ENCODE data around the gene PAMR1. TPM values are rescaled to one million over a fixed set of nuclear protein-coding genes. Genes with fewer than 3 reads are reported as not detected.

PAMR1 gene
- total and polyA plus RNA-seq, 2 of the 8 experiments (the other 6 are each of a cell fraction or from before 2014, with no cell fraction given): 3.0 to 6.9 TPM

DNA sequence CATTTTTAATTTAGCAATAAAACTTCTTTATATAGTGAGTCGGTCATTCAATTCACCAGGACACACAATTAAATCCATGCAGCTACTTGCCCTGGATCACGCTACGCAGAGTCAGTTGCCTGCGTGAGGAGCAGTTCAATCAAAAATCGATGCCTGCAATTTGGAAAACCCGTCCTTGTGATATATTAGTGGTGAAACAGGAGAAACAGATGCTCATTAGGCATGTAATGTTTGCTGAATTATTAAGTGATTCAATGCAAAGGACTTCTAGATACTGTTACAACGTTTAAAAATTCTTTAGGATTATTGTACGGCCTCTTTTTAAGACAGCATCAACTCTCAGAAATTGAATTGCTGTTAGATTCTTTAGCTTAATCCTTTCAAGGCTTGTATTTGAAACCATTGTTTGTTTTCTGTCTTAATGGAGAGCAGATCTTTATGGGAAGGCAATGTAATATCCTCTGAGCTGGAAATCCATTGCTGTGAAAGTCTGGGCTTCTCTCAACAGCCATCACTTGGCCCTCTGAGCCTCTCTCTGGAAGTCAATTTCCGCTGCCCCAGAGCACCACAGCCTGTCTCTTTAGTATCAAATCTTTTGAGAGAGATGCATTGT, 20.1 kb upstream of the PAMR1 start:
- no peak overlapping the region for H3K4ac ChIP-seq (replicated peaks; ENCODE audit: insufficient read length, low read depth, low read length)
- H3K27me3 ChIP-seq (replicated peaks in 1 of 4; ENCODE audit: control insufficient read depth in 3 of 4, extremely low read depth in 1 of 4, insufficient read depth in 3 of 4, low read length in 3 of 4): no peaks in the 10 kb centered on the region; a peak in 2 of 7 replicates
- peaks cover 0 to 5% (median 1%) of the 10 kb centered on the region in 4 experiments; a peak in 2 of 7 replicates for H3K4me1 ChIP-seq (replicated peaks in 1 of 4; ENCODE audit: control insufficient read depth in 3 of 4, insufficient read depth in 4 of 4, low read length in 3 of 4)
- H3K27ac ChIP-seq (ENCODE audit: low read depth, low read length): no peak overlapping the region
- CTCF ChIA-PET (ENCODE audit: partially characterized antibody): interaction anchor here (0.9 to 1.3 kb wide), 2 partner anchors 10 to 20 kb away, joined by 3 to 4 read pairs; partner anchors contain the start of gene PAMR1
- H3K79me2 ChIP-seq (ENCODE audit: control insufficient read depth in 1 of 2, insufficient read depth in 2 of 2, low read length in 2 of 2): no peaks in the 10 kb centered on the region
- H3K9ac ChIP-seq (replicated peaks in 1 of 4; ENCODE audit: extremely low read depth in 1 of 4, low read depth in 3 of 4, low read length in 3 of 4): no peak overlapping the region
- no peak overlapping the region for H3K14ac ChIP-seq (ENCODE audit: insufficient read length)
- no peaks in the 10 kb centered on the region for H4K20me1 ChIP-seq (replicated peaks in 1 of 2; ENCODE audit: control insufficient read depth in 1 of 2, insufficient read depth in 2 of 2, low read length in 2 of 2)
- no peaks in the 10 kb centered on the region for H3K23me2 ChIP-seq (ENCODE audit: low read depth, low read length)
- no peaks in the 10 kb centered on the region for H3K9me3 ChIP-seq (ENCODE audit: insufficient read depth in 2 of 2, low read depth in 1 of 2, low read length in 1 of 2)
- H3K4me3 ChIP-seq (ENCODE audit: extremely low read depth in 1 of 4, insufficient read depth in 2 of 4, low read depth in 3 of 4, low read length in 4 of 4): no peak overlapping the region
- no peak overlapping the region for H2BK120ac ChIP-seq (replicated peaks; ENCODE audit: low read depth, low read length)
- H4K5ac ChIP-seq (ENCODE audit: insufficient read length, low read depth, low read length): no peak overlapping the region
- 85% methylated on average over 9 of the region's 9 CpGs; no CpG with 5 or more reads in 1 of the 2 experiments for WGBS, 2 experiments (ENCODE audit: extremely low coverage in 1 of 2, insufficient coverage in 1 of 2, insufficient read length in 1 of 2, insufficient replicate concordance in 2 of 2, low coverage in 1 of 2, low lambda C conversion rate in 2 of 2, missing lambda C conversion rate in 1 of 2)
- TF ChIP-seq TAF1 (IDR thresholded peaks at IDR 0.05; ENCODE audit: low read depth, low read length) (no peak), PHF8 (conservative IDR thresholded peaks at IDR 0.05; ENCODE audit: low read depth, low read length) (no peak), E2F6 (IDR thresholded peaks at IDR 0.05) (no peak), CEBPB (IDR thresholded peaks at IDR 0.05; ENCODE audit: low read depth, low read length) (no peak), SIRT6 (IDR thresholded peaks at IDR 0.05; ENCODE audit: low read length) (no peak), ATF2 (IDR thresholded peaks at IDR 0.05; ENCODE audit: low read length) (no peak), YY1 (IDR thresholded peaks at IDR 0.05; ENCODE audit: low read depth, low read length) (no peak), RFX5 (IDR thresholded peaks at IDR 0.05; ENCODE audit: borderline replicate concordance, low read depth, low read length) (no peak), EZH2 (IDR thresholded peaks at IDR 0.05; ENCODE audit: low read depth, low read length, severe bottlenecking) (no peak), EP300 (IDR thresholded peaks at IDR 0.05; ENCODE audit: borderline replicate concordance in 1 of 2, low read depth in 2 of 2, low read length in 2 of 2) (no peak)
- no peak overlapping the region for H3K4me2 ChIP-seq (ENCODE audit: insufficient read depth in 1 of 2, low read depth in 2 of 2, low read length in 2 of 2)
- H3K36me3 ChIP-seq (ENCODE audit: control insufficient read depth in 2 of 4, insufficient read depth in 4 of 4, low read length in 3 of 4): no peaks in the 10 kb centered on the region
- H2AFZ ChIP-seq (ENCODE audit: low read length): no peak overlapping the region
- no peak overlapping the region for H2BK5ac ChIP-seq (ENCODE audit: low read depth, low read length)
- no peak overlapping the region for H4K8ac ChIP-seq (ENCODE audit: extremely low read depth, insufficient read depth, low read length)
- DNase-seq (ENCODE audit: low read depth in 1 of 2, low spot score in 2 of 2) (no peak), FAIRE-seq (no peak)
- H3K18ac ChIP-seq (ENCODE audit: extremely low read depth, low read length): no peak overlapping the region
- no peak overlapping the region for H3K56ac ChIP-seq (replicated peaks; ENCODE audit: insufficient read length, low read depth, low read length)
- POLR2A ChIA-PET (ENCODE audit: partially characterized antibody): no interaction called here
- H3K23ac ChIP-seq (ENCODE audit: insufficient read length): no peak overlapping the region
- no peaks in the 10 kb centered on the region for H3K79me1 ChIP-seq (ENCODE audit: low read depth, low read length)
- no peak overlapping the region for H2BK15ac ChIP-seq (ENCODE audit: low read length)
- H2AK5ac ChIP-seq (ENCODE audit: low read depth, low read length): no peak overlapping the region
- H4K91ac ChIP-seq (replicated peaks; ENCODE audit: insufficient read length, low read length): no peak overlapping the region
- no peak overlapping the region for H2BK12ac ChIP-seq (ENCODE audit: low read depth, low read length)
- H2BK20ac ChIP-seq (ENCODE audit: low read length): no peak overlapping the region

Measured in H1 (cell line).